BJ (cell line): ENCODE measurements around the gene FGD4. TPM values are rescaled to one million over a fixed set of nuclear protein-coding genes. Genes with fewer than 3 reads are reported as not detected.

Experiments used
- CTCF ChIA-PET: fragments of 350-600 bp; formaldehyde crosslinking; extraction: SDS; loops from one replicate; lab custom pipeline; 2021; ENCODE audit warnings: antibody characterized with exemption, inconsistent platforms; lab: Yijun Ruan, JAX
- POLR2A ChIA-PET: fragments of 300-600 bp; sonication (Branson Sonifier 250); formaldehyde crosslinking; extraction: SDS; loops from one replicate; lab custom pipeline; 2021; ENCODE audit warnings: antibody characterized with exemption; lab: Charles Lee
- DNase-seq: peaks from one replicate; pipeline ENCODE4 v3.0.0-alpha.2; 2011; ENCODE audit warnings: low read depth
- H3K27me3 ChIP-seq: 2 replicates; pipeline ENCODE4 v1.6.0; 2011; ENCODE audit warnings: low read length; ENCODE audit not compliant: control insufficient read depth, insufficient read depth
- H3K36me3 ChIP-seq: 2 replicates; pipeline ENCODE4 v1.5.1; 2011; ENCODE audit warnings: low read length; ENCODE audit not compliant: control insufficient read depth, insufficient read depth
- H3K4me3 ChIP-seq: 2 replicates; pipeline ENCODE4 v1.5.1; 2011; ENCODE audit warnings: low read depth, mild to moderate bottlenecking, control low read depth, low read length
- CTCF ChIP-seq: IDR thresholded peaks from 2 replicates; pipeline ENCODE4 v1.5.1; 2011; ENCODE audit warnings: low read depth, mild to moderate bottlenecking, control low read depth, inconsistent platforms, low read length, moderate library complexity; ENCODE audit not compliant: insufficient read depth
- polyA plus RNA-seq: library from polyadenylated mRNA; depleted of rRNA; stranded (reverse); fragments of >200 nt; gene quantifications from 2 replicates; pipeline ENCODE4 v1.2.3, GENCODE V29; 2011

FGD4 gene
- polyA plus RNA-seq, 1 experiment = 11.1 TPM

GRCh38 chr12:32402170-32402569 is 2.8 kb downstream of the FGD4 start:
- Histone ChIP-seq H3K4me3 (no peak overlapping the region), H3K36me3 (no peaks in the 10 kb centered on the region), H3K27me3 (peaks cover 7% of the 10 kb centered on the region)
- POLR2A ChIA-PET = no interaction called here
- TF ChIP-seq CTCF = no peak
- CTCF ChIA-PET = no interaction called here
- no peak for DNase-seq

- Histone ChIP-seq H3K36me3 (no peaks in the 10 kb centered on the region), H3K27me3 (peaks cover 7% of the 10 kb centered on the region), H3K4me3 (no peak overlapping the region)
- ChIA-PET POLR2A (no interaction called here), CTCF (no interaction called here)
- TF ChIP-seq CTCF = no peak
- no peak for DNase-seq
Measured at GRCh38 chr12:32402946-32403345, 3.6 kb downstream of the FGD4 start.

GRCh38 chr12:32407795-32408194 is 8.4 kb downstream of the FGD4 start:
- no peak for DNase-seq
- POLR2A ChIA-PET = no interaction called here
- Histone ChIP-seq H3K27me3 (no peaks in the 10 kb centered on the region; the same call in 1 of the 2 replicates), H3K4me3 (no peak overlapping the region), H3K36me3 (no peaks in the 10 kb centered on the region)
- no peak for TF ChIP-seq CTCF
- CTCF ChIA-PET = interaction anchor here (1.0 to 1.1 kb wide), 2 partner anchors 42 to 43 kb away, joined by 3 read pairs; no protein-coding TSS in a partner anchor

- CTCF ChIA-PET = no interaction called here
- H3K36me3 ChIP-seq = no peaks in the 10 kb centered on the region
- POLR2A ChIA-PET = no interaction called here
- no peak for TF ChIP-seq CTCF
- no peak overlapping the region for H3K4me3 ChIP-seq
- DNase-seq = no peak
- H3K27me3 ChIP-seq = no peaks in the 10 kb centered on the region
Measured at GRCh38 chr12:32413412-32413811, 14.1 kb downstream of the FGD4 start.

- POLR2A ChIA-PET = no interaction called here
- no peaks in the 10 kb centered on the region for H3K36me3 ChIP-seq
- H3K4me3 ChIP-seq = no peak overlapping the region
- no peak for DNase-seq
- CTCF ChIA-PET = no interaction called here
- no peaks in the 10 kb centered on the region for H3K27me3 ChIP-seq
- TF ChIP-seq CTCF = no peak
Measured at GRCh38 chr12:32418221-32418620, 18.9 kb downstream of the FGD4 start.
